HG03469 (cell line): Measurements from ENCODE around the gene CYFIP1.

ENCODE experiments used
- ATAC-seq: cut with Tn5 transposase; IDR thresholded peaks from one replicate; pipeline ENCODE4 v1.9.1; 2021; ENCODE audit warnings: mild to moderate bottlenecking, moderate library complexity, moderate number of reproducible peaks; ENCODE audit not compliant: unreplicated experiment

The CYFIP1 gene

DNA sequence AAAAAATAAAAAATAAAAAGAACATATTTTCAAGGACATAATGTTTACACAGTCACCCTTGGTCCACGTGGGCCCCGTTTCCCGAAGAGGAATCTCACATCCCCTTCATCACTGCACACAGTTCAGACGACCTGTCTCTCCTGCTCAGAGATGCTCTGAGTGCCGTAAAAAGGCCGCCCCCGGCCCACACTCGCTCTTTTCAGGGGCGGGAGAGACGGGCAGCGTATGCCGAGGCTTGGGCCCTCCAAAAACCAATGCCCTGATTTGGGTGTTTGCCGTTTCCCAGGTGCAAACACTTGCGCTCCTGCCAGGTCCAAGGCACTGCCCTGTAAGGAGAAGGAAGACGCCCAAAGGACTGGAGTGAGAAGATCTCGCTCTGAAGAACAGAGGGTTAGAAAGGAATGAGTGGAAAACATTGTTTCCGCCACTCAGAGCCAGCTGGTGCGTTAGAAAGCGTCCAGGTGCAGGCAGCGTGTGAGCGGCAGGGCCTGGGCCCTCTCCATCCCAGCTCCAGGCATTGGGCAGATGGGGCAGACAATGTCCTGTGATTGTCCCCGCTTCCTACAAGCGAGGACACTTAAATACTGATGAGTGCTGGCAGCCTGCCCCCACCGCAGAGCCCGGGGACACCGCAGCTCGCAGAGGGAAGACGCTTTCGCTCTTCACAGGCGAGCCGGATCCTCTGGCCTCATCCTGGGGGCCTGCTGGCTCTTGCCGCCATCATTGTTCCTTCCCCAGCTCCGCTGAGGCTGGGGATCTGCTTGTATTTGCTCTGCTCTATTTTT, 88.5 kb downstream of the CYFIP1 start:
- no peak for ATAC-seq

DNA sequence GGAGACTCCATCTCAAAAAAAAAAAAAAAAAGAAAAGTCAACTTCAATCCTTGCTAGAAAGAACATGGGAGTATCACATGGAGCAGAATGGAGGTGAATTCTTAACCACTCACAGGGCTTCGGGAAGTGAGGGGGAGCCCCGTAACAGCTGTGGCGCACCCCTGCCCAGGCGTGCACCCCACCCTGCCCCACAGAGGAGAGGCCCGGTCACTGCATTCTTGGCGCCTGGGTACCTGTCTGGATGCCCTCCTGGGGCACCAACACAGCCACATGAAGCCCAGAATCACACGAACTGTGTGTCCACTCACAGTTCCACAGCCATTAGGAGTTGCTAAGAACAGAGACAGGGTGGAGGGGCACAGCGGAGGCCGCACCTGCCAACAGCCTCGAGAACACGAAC, 89.9 kb downstream of the CYFIP1 start:
- no peak for ATAC-seq

DNA sequence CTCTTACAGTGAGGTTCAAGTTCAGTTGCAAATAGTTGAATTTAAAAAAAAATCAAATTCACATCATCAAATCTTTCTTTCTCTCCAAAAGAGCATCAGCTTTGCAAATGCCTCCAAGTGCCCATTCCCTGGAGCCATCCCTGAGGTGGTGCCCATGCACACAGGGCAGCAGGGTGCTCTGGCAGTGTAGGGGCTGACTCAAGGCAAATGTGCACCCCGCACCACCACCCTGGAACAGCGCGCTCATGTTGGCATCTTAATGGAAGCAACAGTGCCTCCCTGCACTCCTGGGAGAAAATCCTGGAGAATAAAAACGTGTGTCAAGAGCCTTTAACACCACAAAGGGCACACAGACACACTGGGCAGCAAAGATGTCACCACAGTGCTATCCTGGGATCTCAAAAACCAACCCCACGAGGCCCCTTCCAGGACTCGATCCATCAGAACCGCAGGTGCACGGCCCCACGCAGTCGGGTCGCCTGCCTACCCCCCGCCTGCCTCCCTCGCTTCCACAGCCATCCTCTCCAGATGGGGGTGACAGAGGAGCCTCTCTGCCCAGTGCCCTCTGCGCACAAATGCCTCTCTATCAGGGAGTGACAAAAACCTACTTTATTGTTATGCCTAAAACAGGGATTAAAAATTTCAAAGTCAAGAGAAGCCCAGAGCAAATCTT, 90.9 kb downstream of the CYFIP1 start:
- no peak for ATAC-seq

DNA sequence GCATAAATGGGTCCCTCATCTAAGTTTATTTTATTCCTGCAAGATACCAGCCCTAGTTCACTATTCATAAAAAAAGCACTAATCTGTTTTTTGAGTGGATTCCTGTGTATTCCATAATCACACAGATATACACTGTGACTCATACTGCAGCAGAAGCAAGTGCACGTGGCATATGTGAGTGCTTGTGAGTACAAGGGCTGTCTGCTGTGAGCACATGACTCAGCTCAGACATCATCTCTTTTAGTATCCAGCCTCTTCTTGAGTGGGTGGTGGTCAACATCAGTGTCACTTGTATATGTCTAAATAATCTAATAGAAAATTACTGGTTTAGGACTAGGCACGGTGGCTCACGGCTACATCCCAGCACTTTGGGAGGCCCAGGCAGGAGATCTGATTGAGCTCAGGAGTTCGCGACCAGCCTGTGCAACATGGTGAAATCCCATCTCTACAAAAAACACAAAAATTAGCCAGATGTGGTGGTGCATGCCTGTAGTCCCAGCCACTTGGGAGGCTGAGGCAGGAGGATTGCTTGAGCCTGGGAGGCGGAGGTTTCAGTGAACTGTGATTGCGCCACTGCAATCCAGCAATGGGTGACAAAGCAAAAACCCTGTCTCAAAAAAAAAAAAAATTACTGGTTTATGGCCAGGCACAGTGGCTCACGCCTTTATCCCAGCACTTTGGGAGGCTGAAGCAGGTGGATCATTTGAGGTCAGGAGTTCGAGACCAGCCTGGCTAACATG, 91.9 kb downstream of the CYFIP1 start:
- ATAC-seq = no peak

DNA sequence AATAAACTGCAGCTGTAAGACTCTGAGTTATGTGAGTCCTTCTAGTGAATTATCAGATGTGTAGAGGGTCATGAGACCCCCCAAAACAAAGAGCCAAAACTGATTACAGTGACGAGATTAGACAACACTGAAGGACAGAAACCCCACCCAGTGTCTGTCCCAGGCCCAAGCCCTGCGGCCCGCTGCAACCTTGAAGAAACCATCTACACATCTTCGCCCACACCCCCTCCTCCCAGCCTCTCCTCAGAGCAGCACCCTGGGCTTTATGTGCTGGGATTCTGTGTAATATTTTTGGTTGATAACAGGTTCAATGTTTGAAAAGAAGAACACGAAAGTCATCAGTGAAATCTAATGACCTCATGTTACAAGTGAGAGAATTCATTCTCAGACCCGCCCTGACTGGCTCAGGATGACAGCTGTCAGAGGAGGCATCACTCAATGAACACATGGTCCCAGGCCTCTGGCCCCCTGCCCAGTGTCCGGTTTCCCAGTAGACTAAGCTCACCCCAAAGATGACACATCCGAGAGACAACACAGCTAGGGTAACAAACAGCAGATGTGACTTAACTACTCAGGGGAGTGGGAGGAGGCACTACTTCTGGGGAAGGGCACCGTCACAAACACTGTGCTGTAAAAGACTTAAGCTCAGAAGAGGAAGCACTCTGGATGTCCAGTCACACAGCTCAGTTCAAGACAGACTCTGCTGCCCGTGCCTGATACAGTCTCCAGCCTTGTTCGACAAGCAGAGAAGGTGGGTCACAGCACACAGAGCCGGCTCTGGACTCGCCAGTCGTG, 92.8 kb downstream of the CYFIP1 start:
- ATAC-seq = no peak

DNA sequence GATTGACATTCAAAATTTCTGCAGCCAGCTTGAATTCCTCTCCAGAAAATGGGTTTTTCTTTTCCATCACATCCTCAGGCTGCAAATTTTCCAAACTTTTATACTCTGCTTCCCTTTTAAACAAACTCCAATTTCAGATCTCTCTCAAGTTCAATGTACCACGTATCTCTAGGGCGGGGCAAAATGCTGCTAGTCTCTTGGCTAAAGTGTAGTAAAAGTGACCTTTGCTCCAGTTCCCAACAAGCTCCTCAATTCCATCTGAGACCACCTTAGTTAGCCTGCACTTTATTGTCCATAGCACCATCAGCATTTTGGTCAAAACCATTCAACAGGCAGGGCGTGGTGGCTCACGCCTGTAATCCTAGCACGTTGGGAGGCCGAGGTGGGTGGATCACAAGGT, 95.0 kb downstream of the CYFIP1 start:
- no peak for ATAC-seq

DNA sequence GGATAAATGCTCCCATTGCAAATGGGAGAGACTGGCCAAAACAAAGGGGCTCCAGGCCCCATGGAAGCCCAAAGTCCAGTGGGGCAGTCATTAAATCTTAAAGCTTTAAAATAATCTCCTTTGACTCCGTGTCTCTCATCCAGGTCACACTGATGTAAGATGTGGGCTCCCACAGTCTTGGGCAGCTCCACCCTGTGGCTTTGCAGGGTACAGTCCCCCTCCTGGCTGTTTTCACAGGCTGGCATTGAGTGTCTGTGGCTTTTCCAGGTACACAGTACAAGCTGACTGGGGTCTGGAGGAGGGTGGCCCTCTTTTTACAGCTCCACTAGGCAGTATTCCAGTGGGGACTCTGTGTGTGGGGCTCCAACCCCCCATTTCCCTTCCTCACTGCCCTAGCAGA, 95.8 kb downstream of the CYFIP1 start:
- no peak for ATAC-seq

DNA sequence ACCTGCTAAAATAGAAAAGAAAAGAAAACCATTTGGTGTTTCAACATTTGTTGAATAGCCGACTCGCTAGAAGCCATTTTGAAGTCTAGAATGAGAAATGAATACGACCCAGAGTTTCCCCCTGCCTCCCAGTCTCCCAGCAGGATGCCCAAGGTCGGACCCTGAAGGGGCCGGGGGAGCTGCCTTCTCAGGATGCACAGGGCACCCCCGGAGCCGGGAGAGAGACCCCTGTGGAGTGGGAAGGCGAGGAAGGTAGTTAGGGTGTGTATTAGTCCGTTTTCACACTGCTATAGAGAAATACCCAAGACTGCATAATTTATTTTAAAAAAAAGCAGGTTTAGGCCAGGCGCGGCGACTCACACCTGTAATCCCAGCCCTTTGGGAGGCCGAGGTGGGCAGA, 97.0 kb downstream of the CYFIP1 start:
- ATAC-seq = no peak

DNA sequence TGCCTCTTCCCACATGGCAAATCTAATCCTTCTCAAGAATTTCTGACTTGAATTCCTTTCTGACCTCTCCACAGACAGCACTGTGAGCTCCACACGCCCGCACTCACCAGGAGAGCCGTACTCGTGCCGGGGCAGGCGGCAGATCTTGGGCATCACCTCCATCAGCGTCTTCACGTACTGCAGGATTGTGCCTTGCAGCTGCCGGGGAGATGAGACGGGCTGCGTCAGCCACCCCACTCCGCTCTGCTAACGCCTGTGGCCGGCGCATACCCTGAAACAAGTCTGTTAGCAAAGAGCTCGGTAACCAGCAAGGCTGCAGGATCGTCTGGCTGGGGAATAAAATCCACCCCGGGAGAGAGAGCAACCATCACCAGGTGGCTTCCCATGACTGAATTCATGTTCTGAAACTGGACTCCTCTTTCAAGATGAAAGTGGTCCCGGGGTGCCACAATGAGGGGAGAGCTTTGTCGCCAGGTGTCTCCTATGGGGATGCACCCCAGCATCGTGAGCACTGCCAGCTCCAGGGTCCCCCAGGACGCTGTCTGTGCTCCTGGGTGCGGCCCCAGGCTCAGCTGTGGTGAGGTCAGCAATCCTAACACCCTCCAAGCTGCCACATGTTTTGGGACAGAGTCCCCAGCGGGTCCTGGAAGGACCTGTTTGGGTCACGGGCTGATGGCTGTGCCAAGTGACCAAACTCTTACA, 98.3 kb downstream of the CYFIP1 start:
- no peak for ATAC-seq

DNA sequence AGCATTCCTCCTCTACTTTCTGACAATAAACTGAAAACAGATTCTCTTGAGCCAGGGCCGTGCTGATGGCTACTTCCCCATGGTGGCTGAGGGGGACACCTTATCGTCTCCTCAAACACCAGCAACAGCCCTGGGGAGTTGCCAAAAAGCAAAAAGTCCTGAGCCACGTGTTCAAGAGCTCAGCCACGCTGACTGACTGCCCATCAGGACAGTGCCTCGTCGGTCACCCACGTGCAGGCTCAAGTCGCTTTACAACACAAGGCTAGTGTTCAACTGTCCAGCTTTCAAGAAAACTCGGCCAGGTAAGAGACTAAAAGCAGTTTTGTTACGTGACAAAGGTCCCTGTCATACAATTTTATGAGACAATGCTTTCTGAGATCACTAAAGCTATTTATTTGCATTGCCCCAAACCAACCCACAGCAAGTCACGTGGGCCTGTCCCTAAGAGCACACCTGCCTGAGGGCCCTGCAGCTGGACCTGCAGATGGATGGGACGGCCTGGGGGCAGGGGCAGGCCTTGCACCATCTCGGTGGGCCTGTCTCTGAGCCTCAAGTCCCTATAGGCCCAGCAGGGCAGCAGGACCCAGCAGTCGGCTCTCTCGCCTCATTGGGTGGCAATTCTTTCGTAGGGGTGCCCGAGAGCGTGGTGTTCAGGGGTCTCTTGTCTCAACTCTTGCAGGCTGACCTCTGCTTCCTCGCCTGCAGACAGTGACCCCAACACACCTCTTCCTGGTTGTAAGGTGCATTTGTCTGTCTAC, 99.0 kb downstream of the CYFIP1 start:
- ATAC-seq = no peak

DNA sequence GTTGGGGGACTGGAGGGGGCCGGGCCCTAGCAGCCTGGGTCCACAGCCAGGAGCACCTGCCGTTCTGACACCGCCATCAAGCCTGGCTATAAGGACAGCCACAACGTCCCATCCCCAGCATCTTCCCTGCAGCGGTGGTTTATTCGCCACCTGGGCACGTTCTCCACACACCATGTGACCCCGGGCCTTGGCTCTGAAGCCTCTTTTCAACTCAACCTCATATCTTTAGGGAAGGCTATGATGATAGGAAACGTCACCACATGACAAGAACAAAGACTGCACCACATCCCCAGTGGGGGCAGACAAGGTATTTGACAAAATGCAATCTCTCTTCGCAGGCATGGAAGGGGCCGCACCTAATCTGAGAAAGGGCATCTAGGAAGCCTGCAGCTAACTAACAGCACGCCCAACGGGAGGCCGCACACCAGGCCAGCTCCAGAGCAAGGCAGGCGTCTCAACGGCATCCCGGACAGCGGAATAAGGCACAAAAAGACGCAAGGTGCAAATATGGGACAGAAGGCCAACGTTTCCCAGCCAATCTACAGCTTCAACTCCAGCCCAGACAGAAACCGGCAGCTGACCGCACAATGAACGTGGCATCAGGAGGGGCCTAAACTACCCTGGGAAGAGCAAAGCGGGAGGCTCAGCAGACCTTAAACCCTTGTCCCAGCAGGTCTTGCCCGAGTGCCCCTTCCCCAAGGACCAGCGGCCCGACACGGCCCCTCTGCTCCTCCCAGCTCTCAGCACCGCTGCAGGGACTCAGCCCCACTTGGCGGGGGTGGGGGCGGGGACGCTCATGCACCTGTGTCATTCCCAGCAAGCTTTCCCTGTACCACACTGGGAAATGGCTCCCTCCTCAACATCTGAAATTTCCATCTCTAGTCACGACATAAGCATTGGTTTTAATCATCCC, 99.8 kb downstream of the CYFIP1 start:
- no peak for ATAC-seq

DNA sequence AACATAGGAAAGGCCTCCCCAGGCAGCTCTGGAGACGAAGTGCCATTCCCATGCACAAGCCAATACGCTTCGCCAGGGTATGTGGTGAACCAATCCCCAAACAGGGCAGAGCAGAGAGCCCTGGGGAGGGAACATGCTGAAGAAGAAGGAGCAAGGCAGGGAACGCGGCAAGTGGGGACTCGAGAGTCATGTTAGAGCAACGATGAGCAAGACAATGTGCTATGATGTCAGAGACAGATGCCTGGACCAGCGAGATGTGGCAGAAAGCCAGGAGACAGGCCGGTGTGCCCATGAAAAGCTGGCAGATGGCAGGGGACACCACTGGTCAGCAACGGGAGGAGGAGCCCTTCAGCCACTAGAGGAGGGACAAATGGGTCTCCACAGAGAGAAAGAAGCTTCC, 102.1 kb downstream of the CYFIP1 start:
- ATAC-seq = no peak

DNA sequence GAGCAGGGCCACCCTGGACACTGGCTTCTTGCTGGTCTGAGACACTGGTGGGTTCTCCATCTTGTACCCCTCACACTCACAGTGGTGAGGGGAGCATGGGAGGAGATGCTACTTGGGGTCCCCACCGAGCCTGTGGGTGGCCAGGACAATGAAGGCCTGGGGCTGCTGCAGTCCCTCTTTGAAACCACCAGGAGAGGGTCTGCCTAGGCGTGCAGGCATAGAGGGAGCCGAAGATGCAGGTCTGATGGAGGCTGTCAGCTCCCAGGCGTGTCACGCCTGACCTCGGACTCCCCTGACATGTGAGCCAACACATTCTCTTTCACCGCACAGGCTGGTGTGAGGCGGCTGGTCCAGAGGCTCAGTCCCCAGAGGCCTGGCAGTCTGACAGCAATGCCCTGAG, 102.6 kb downstream of the CYFIP1 start:
- no peak for ATAC-seq

DNA sequence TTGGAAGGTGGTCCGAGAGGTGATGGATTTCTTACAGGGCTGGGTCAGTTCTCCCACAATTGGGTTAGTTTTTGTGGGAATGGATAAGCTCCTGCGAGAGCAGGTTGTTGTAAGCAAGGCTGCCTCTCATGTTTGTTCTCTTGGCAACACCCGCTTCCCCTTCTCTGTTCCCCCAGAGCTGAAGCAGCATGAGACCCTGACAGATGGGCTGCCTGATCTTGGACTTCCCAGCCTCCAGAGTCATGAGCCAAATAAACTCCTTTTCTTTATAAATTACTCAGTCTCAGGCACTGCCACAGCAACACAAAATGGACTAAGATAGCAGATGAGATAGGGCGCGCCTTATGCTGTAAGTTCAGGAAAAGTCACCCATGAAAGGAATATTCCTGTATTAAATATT, 103.1 kb downstream of the CYFIP1 start:
- no peak for ATAC-seq

DNA sequence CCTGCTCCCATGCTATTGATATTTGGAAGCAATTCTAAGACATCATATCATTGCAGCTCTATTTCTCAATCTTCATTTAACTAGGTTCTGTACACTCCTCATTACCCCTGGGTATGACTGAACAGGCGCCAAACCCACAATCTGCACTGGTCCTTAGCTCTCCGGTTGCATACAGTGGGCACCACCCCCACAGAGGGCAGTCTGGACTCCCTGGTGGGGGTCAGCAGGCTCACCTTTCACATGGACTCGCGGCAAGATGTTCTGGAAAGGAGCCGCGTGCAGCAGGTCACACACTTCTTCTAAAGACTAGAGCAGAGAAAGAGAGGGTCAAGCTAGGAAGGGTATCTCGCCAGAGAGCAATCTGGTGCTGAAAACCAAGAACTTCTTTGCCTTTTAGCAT, 105.2 kb downstream of the CYFIP1 start:
- no peak for ATAC-seq

DNA sequence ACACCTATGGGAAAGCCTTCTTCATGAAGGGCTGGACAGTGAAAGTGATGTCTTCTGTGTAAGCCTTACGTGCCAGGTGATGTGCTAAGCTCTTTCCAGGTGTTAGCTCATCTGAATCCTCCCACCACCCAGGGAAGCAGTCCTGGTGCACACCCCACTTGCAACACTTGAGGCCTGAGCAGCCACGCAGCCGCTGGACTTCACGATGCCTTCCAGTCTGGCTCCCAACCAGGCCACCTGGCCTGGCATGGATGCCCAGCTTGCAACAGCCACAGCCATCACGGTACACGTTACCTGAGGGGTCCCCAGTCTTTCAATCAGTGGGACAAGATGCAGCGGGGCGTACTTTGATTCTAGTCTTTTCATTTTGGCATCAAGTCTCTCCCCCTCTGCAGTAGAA, 105.9 kb downstream of the CYFIP1 start:
- ATAC-seq = no peak

DNA sequence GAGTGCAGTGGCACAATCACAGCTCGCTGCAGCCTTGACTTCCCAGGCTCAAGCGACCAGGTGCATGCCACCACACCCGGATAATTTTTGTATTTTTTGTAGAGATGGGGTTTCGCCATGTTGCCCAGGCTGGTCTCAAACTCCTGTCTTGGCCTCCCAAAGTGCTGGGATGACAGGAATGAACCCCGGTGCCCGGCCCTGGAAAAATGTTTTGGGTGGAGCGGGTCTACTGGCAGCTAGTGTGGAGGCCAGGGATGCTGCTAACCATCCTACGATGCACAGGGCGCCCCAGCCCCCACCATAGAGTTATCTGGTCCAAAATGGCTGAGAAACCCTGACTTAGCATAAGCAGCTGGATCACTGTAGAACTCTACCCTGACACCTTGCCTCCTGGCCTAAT, 106.3 kb downstream of the CYFIP1 start:
- ATAC-seq = no peak

DNA sequence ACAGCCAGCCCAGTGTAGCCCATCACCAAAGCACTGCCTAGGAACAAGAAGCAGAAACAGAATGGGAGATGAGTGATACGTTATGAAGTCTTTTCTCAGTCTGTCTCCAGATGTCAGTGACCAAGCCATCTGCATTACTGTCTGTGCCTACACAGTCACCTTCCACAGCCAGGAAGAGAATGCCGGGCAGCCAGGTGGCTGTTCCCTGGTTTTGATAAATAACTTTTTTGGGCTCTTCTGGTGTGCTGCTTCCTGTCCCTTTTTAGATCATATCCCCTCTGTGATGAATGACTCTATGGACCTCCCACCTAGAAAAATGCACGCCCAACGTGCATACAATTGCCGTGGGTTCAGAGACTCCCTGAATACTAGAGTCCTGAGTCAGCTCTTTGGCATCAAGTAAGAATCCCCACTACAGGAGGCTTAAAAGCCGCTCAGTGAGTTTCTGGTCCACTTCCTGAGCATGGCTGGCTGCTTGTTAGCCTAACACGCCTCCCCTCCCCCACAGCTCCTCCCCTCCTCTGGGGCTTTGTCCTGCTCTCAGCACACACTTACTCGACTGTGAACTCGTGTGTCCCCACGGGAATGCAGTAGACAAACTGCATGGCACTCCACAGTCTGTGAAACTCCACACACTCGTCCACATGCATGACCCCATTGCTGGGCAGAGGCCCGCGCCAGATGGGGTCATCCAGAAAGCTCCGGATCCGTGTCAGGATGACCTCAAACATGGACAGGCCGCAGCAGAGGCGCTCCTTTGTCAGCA, 107.0 kb downstream of the CYFIP1 start:
- ATAC-seq = no peak
